Stimulated activated naive B cell treated with anti-CD40 and anti-IgM and Interleukin-4, amounts not matched to agents 10 μg/mL and 1 μg/mL and 100 μg/mL, for 72 hours (primary cell): Measurements from ENCODE around the gene RCBTB2.

Experiments used
- ATAC-seq, 2 donors: fragments of 150-1000 bp; cut with Tn5 transposase; replicated peaks; 2 replicates each; pipeline ENCODE4 v1.10.0; 2021; ENCODE audit warnings: moderate library complexity in 1 of 2
- DNase-seq: peaks from one replicate; pipeline ENCODE4 v3.0.0; 2021
- H3K27ac Mint-ChIP-seq: one replicate; pipeline ENCODE4 v1.8.0; 2022; ENCODE audit warnings: mild to moderate bottlenecking, mixed read lengths
- H3K27me3 Mint-ChIP-seq, 2 donors: one replicate each; pipeline ENCODE4 v1.8.0; 2022; ENCODE audit warnings: mixed read lengths in 2 of 2
- H3K36me3 Mint-ChIP-seq, 2 donors: one replicate each; pipeline ENCODE4 v1.8.0; 2022; ENCODE audit warnings: mixed read lengths in 2 of 2, mild to moderate bottlenecking in 1 of 2
- H3K4me1 Mint-ChIP-seq, 2 donors: one replicate each; pipeline ENCODE4 v1.8.0; 2022; ENCODE audit warnings: mixed read lengths in 2 of 2, mild to moderate bottlenecking in 1 of 2
- H3K4me3 Mint-ChIP-seq, 2 donors: one replicate each; pipeline ENCODE4 v1.8.0; 2022; ENCODE audit warnings: mild to moderate bottlenecking in 2 of 2, mixed read lengths in 2 of 2, moderate library complexity in 1 of 2
- H3K9me3 Mint-ChIP-seq, 2 donors: one replicate each; pipeline ENCODE4 v1.8.0; 2022; ENCODE audit warnings: mixed read lengths in 2 of 2, mild to moderate bottlenecking in 1 of 2

Gene RCBTB2

GRCh38 chr13:48449656-48450055, 83.2 kb downstream of the RCBTB2 start:
- no peak for DNase-seq
- Mint-ChIP-seq H3K4me1 (peaks cover 3 to 29% of the 10 kb centered on the region in 2 donors), H3K4me3 (no peak overlapping the region), H3K9me3 (peaks cover 14 to 17% of the 10 kb centered on the region in 2 donors), H3K27me3 (no peaks in the 10 kb centered on the region), H3K27ac (no peak overlapping the region), H3K36me3 (peaks cover 43 to 48% of the 10 kb centered on the region in 2 donors)
- ATAC-seq, result no peak

DNA sequence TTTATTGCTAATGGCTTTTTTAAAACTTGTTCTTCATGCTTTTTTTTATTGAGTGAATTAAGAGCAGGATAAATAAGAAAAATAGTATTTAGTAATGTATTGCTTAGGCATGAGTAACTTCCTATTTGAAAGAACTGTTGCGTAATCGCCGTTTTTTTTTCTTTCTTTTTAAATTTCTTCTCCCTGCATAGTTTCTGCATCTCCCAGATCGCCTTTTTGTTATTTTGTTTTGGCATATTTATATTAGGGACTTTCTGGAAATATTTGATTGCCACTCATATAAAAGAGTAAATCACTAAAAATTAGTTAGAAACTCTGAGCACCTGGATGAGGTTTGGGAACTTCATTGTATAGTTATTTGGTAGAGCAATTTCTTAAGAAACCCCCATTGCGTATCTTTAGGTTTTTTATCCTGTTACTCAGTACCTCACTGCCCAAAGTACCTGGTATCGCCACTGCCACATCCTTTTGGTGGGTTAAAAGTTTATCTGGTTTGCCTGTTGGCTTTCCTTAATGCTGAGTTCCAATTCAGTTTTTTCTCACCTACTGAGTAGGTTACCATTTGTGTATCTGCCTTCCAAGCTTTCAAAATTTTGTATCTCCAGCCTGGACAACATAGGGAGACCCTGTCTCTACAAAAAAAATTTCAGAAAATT, 83.8 kb downstream of the RCBTB2 start:
- Mint-ChIP-seq H3K4me3 (no peak overlapping the region), H3K36me3 (peaks cover 44 to 48% of the 10 kb centered on the region in 2 donors), H3K27me3 (no peaks in the 10 kb centered on the region), H3K4me1 (peaks cover 3 to 27% of the 10 kb centered on the region in 2 donors), H3K9me3 (peaks cover 14 to 17% of the 10 kb centered on the region in 2 donors), H3K27ac (no peak overlapping the region)
- no peak for ATAC-seq
- no peak for DNase-seq

DNA sequence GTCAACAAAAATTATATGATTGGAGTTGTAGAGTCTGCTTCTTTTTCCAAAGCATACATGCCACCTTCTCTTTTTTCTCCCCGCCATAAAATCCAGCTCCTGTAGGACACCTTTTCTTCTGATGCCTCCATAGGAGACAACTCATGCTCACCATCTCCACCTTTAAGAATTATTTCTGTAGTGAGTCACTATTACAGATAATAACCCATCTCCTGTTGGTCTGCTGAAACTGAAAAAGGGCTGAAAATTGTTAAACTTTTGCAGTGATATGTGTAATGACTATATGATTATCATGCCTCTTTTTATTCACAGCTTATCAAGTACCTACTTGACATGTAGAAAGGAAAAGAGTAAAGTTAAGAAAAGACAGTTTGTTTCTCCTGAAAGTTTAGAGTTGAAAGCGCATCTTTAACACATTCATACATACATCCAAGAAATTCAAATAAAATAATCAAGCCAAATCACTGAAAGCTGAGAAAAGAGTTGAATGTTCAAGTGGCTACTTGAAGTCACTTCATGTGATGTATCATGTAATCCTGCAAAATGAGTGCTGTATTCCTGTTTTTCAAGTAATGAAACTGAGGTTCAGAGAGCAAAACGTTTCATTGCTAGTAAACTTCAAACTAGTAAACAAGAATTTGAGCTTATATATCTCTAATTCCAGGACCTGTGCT, 84.5 kb downstream of the RCBTB2 start:
- Mint-ChIP-seq H3K27ac (no peak overlapping the region), H3K36me3 (peaks cover 41 to 48% of the 10 kb centered on the region in 2 donors), H3K4me1 (peaks cover 3 to 27% of the 10 kb centered on the region in 2 donors), H3K4me3 (no peak overlapping the region), H3K9me3 (peaks cover 13 to 15% of the 10 kb centered on the region in 2 donors), H3K27me3 (no peaks in the 10 kb centered on the region)
- ATAC-seq (no peak), DNase-seq (no peak)

DNA sequence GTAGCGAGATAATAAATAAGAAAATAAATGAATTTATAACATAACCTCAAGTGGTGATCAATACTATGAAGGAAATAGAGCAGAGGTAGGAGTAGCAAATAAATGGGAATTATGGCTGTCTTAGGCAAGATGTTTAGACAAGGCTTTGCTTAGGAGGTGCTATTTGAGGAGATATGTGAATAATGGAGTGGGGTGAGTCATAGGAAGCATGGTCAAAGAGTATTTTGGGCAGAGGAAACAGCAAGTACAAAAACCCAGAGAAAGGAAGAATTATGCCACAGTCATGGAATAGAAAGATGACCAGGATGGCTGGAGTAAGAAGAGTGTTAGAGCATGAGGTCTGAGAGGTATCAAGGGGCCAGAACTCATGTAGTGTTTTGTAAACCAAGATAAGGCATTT, 86.4 kb downstream of the RCBTB2 start:
- H3K36me3 Mint-ChIP-seq, result peaks cover 26 to 30% of the 10 kb centered on the region in 2 donors
- H3K4me3 Mint-ChIP-seq, result no peak overlapping the region
- no peak overlapping the region for H3K27ac Mint-ChIP-seq
- H3K9me3 Mint-ChIP-seq, result peaks cover 9 to 11% of the 10 kb centered on the region in 2 donors
- DNase-seq (no peak), ATAC-seq (no peak)
- H3K4me1 Mint-ChIP-seq, result peaks cover 3 to 20% of the 10 kb centered on the region in 2 donors
- H3K27me3 Mint-ChIP-seq, result no peaks in the 10 kb centered on the region

DNA sequence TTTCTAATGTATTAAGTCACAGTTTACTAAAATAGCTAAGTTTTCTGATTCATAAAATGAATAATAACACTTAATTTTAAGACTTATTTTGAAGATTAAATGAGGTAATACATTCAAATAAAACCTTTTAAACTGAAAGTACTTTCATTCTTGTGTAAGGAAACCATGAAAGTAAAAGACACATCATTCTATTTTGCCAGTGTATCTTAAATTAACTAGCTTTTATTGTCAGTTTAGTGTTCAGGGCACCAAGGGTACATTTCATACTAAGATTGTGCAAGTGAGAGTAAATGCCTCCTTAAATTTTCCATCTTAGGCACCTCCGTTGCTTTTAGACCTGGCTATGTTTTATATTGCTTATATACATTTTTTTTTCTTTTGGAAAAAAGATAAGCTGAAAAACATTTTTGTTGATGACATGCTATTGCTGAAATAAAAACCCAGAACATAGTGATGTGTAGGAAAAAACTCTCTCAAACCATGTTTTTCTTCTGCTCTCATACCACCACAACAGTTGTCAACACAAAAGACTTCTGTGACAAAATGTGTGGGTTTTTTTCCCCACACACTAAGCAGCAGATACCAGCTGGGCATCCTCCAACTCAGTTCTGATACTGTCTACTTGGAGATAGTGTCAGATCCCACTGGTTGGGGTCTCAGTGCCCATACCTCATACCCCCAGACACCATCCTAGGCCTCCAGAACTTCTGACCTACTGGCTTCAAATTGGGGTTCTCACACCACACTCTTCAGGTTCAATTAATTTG, 89.3 kb downstream of the RCBTB2 start:
- Mint-ChIP-seq H3K9me3 (no peaks in the 10 kb centered on the region), H3K36me3 (peaks cover 10 to 13% of the 10 kb centered on the region in 2 donors), H3K4me1 (peaks cover 3 to 7% of the 10 kb centered on the region in 2 donors), H3K4me3 (no peak overlapping the region), H3K27me3 (no peaks in the 10 kb centered on the region), H3K27ac (peak overlapping the region; percentile 54)
- DNase-seq, result no peak
- no peak for ATAC-seq
